Activated naive CD8-positive, alpha-beta T cell treated with anti-CD3 and anti-CD28 coated beads, Interleukin-2, amount 50 U/mL, for 24 hours (primary cell): Measurements from ENCODE around the gene CACNA2D4.

Experiments used
- ATAC-seq: fragments of 150-1000 bp; cut with Tn5 transposase; one replicate; pipeline ENCODE4 v1.10.0; 2021
- DNase-seq: peaks from one replicate; pipeline ENCODE4 v3.0.0; 2021
- H3K27ac Mint-ChIP-seq: one replicate; pipeline ENCODE4 v1.8.0; 2021; ENCODE audit warnings: mild to moderate bottlenecking, mixed read lengths
- H3K27me3 Mint-ChIP-seq: one replicate; pipeline ENCODE4 v1.8.0; 2021; ENCODE audit warnings: mixed read lengths
- H3K36me3 Mint-ChIP-seq: one replicate; pipeline ENCODE4 v1.8.0; 2021; ENCODE audit warnings: low read depth, mixed read lengths
- H3K4me1 Mint-ChIP-seq: one replicate; pipeline ENCODE4 v1.8.0; 2021; ENCODE audit warnings: mixed read lengths
- H3K4me3 Mint-ChIP-seq: one replicate; pipeline ENCODE4 v1.8.0; 2021; ENCODE audit warnings: mild to moderate bottlenecking, moderate library complexity, mixed read lengths
- H3K9me3 Mint-ChIP-seq: one replicate; pipeline ENCODE4 v1.8.0; 2021; ENCODE audit warnings: mixed read lengths

CACNA2D4 gene

GRCh38 chr12:1937481-1938224, 19.2 kb upstream of the CACNA2D4 start:
- Mint-ChIP-seq H3K9me3 (no peaks in the 10 kb centered on the region), H3K36me3 (peaks cover 3% of the 10 kb centered on the region), H3K4me1 (peaks cover 4% of the 10 kb centered on the region), H3K27me3 (no peaks in the 10 kb centered on the region), H3K4me3 (no peak overlapping the region), H3K27ac (no peak overlapping the region)
- DNase-seq (no peak), ATAC-seq (no peak)

GRCh38 chr12:1936406-1937320, 18.2 kb upstream of the CACNA2D4 start:
- no peak for ATAC-seq
- Mint-ChIP-seq H3K27me3 (no peaks in the 10 kb centered on the region), H3K4me3 (no peak overlapping the region), H3K36me3 (peaks cover 3% of the 10 kb centered on the region), H3K27ac (no peak overlapping the region), H3K9me3 (no peaks in the 10 kb centered on the region), H3K4me1 (peaks cover 7% of the 10 kb centered on the region)
- no peak for DNase-seq

GRCh38 chr12:1935700-1936378, 17.4 kb upstream of the CACNA2D4 start:
- Mint-ChIP-seq H3K4me3 (no peak overlapping the region), H3K27ac (no peak overlapping the region), H3K4me1 (peaks cover 7% of the 10 kb centered on the region), H3K9me3 (no peaks in the 10 kb centered on the region), H3K27me3 (no peaks in the 10 kb centered on the region), H3K36me3 (no peaks in the 10 kb centered on the region)
- ATAC-seq (no peak), DNase-seq (no peak)

- Mint-ChIP-seq H3K27me3 (no peaks in the 10 kb centered on the region), H3K4me1 (peaks cover 8% of the 10 kb centered on the region), H3K9me3 (no peaks in the 10 kb centered on the region), H3K4me3 (no peak overlapping the region), H3K36me3 (no peaks in the 10 kb centered on the region), H3K27ac (no peak overlapping the region)
- DNase-seq (no peak), ATAC-seq (no peak)
These were observed 16.8 kb upstream of the CACNA2D4 start for GRCh38 chr12:1935242-1935641.

- H3K4me3 Mint-ChIP-seq, result no peak overlapping the region
- no peak overlapping the region for H3K27ac Mint-ChIP-seq
- ATAC-seq (no peak), DNase-seq (no peak)
- no peaks in the 10 kb centered on the region for H3K36me3 Mint-ChIP-seq
- no peaks in the 10 kb centered on the region for H3K27me3 Mint-ChIP-seq
- H3K4me1 Mint-ChIP-seq, result peaks cover 11% of the 10 kb centered on the region
- no peaks in the 10 kb centered on the region for H3K9me3 Mint-ChIP-seq
These were observed 16.4 kb upstream of the CACNA2D4 start for GRCh38 chr12:1934831-1935230.

GRCh38 chr12:1934068-1934467, 15.6 kb upstream of the CACNA2D4 start:
- no peaks in the 10 kb centered on the region for H3K27me3 Mint-ChIP-seq
- H3K9me3 Mint-ChIP-seq, result no peaks in the 10 kb centered on the region
- DNase-seq, result no peak
- H3K27ac Mint-ChIP-seq, result no peak overlapping the region
- H3K36me3 Mint-ChIP-seq, result no peaks in the 10 kb centered on the region
- no peak for ATAC-seq
- no peak overlapping the region for H3K4me3 Mint-ChIP-seq
- peaks cover 11% of the 10 kb centered on the region for H3K4me1 Mint-ChIP-seq

- DNase-seq, result no peak
- no peak for ATAC-seq
- H3K4me1 Mint-ChIP-seq, result peaks cover 11% of the 10 kb centered on the region
These were observed 15.0 kb upstream of the CACNA2D4 start for GRCh38 chr12:1933342-1934051.

GRCh38 chr12:1932264-1932777, 13.9 kb upstream of the CACNA2D4 start:
- Mint-ChIP-seq H3K27ac (no peak overlapping the region), H3K4me1 (peaks cover 11% of the 10 kb centered on the region), H3K4me3 (no peak overlapping the region), H3K9me3 (no peaks in the 10 kb centered on the region), H3K27me3 (no peaks in the 10 kb centered on the region), H3K36me3 (no peaks in the 10 kb centered on the region)
- DNase-seq, result no peak
- ATAC-seq, result no peak

More at GRCh38 chr12:1933342-1934051, 15.0 kb upstream of the CACNA2D4 start:
- Mint-ChIP-seq H3K36me3 (no peaks in the 10 kb centered on the region), H3K9me3 (no peaks in the 10 kb centered on the region), H3K27ac (no peak overlapping the region), H3K4me3 (no peak overlapping the region), H3K27me3 (no peaks in the 10 kb centered on the region)

- no peak for ATAC-seq
- Mint-ChIP-seq H3K27ac (no peak overlapping the region), H3K4me1 (peaks cover 11% of the 10 kb centered on the region), H3K36me3 (no peaks in the 10 kb centered on the region), H3K9me3 (no peaks in the 10 kb centered on the region), H3K27me3 (no peaks in the 10 kb centered on the region), H3K4me3 (no peak overlapping the region)
- no peak for DNase-seq
These were observed 13.2 kb upstream of the CACNA2D4 start for GRCh38 chr12:1931642-1932041.

- Mint-ChIP-seq H3K9me3 (no peaks in the 10 kb centered on the region), H3K27me3 (no peaks in the 10 kb centered on the region), H3K4me3 (no peak overlapping the region), H3K4me1 (peaks cover 11% of the 10 kb centered on the region), H3K36me3 (no peaks in the 10 kb centered on the region), H3K27ac (no peak overlapping the region)
- no peak for ATAC-seq
- DNase-seq, result no peak
These were observed 12.5 kb upstream of the CACNA2D4 start for GRCh38 chr12:1930803-1931597.

GRCh38 chr12:1929985-1930802, 11.7 kb upstream of the CACNA2D4 start:
- Mint-ChIP-seq H3K27ac (no peak overlapping the region), H3K4me1 (peaks cover 12% of the 10 kb centered on the region), H3K9me3 (no peaks in the 10 kb centered on the region), H3K36me3 (no peaks in the 10 kb centered on the region), H3K4me3 (no peak overlapping the region), H3K27me3 (no peaks in the 10 kb centered on the region)
- no peak for ATAC-seq
- DNase-seq, result no peak

GRCh38 chr12:1929241-1929984, 11.0 kb upstream of the CACNA2D4 start:
- Mint-ChIP-seq H3K27ac (no peak overlapping the region), H3K9me3 (no peaks in the 10 kb centered on the region), H3K4me3 (no peak overlapping the region), H3K4me1 (peaks cover 19% of the 10 kb centered on the region), H3K36me3 (no peaks in the 10 kb centered on the region), H3K27me3 (no peaks in the 10 kb centered on the region)
- ATAC-seq, result no peak
- DNase-seq, result no peak
